Caco-2 (cell line): ENCODE measurements around the gene CYTH2. TPM values are rescaled to one million over a fixed set of nuclear protein-coding genes. Genes with fewer than 3 reads are reported as not detected.

Experiments used
- BruUV-seq: library from RNA; stranded (reverse); fragments of 400-500 nt; replicated peaks from 2 replicates; lab custom pipeline; 2021; lab: Mats Ljungman, UMichigan
- CTCF ChIA-PET: fragments of 300-600 bp; sonication (Branson Sonifier 250); formaldehyde crosslinking; loops from one replicate; lab custom pipeline; 2022; ENCODE audit warnings: antibody characterized with exemption; lab: Charles Lee
- POLR2A ChIA-PET: fragments of 300-600 bp; sonication (Branson Sonifier 250); formaldehyde crosslinking; loops from one replicate; lab custom pipeline; 2022; ENCODE audit warnings: antibody characterized with exemption; lab: Charles Lee
- DNase-seq, 2 experiments: peaks; one replicate each; pipeline versions ENCODE4 v3.0.0 to v3.0.0-alpha.2; 2020 to 2022
- H3K27me3 ChIP-seq: replicated peaks from 2 replicates; pipeline ENCODE4 v1.6.0; 2011; ENCODE audit warnings: low read length; ENCODE audit not compliant: control insufficient read depth, insufficient read depth
- H3K36me3 ChIP-seq: 2 replicates; pipeline ENCODE4 v1.5.1; 2011; ENCODE audit warnings: low read length; ENCODE audit not compliant: control insufficient read depth, insufficient read depth
- H3K4me1 ChIP-seq: fragments of 250-450 bp; sonication (Bioruptor Pico); 2 replicates; pipeline ENCODE4 v1.5.1; 2020; ENCODE audit warnings: mild to moderate bottlenecking
- H3K4me3 ChIP-seq: 2 replicates; pipeline ENCODE4 v1.5.1; 2011; ENCODE audit warnings: low read depth, mild to moderate bottlenecking, control low read depth, low read length
- H3K9me3 ChIP-seq: fragments of 250-450 bp; sonication (Bioruptor Pico); 2 replicates; pipeline ENCODE4 v1.5.1; 2020; ENCODE audit warnings: mild to moderate bottlenecking, moderate library complexity
- H3K27ac Mint-ChIP-seq: one replicate; pipeline ENCODE4 v1.8.0; 2022; ENCODE audit warnings: mixed read lengths; ENCODE audit not compliant: unreplicated experiment
- H3K27me3 Mint-ChIP-seq: one replicate; pipeline ENCODE4 v1.8.0; 2022; ENCODE audit warnings: mixed read lengths; ENCODE audit not compliant: insufficient read depth, unreplicated experiment
- H3K36me3 Mint-ChIP-seq: one replicate; pipeline ENCODE4 v1.8.0; 2022; ENCODE audit warnings: mild to moderate bottlenecking, mixed read lengths; ENCODE audit not compliant: insufficient read depth, unreplicated experiment
- H3K4me1 Mint-ChIP-seq: one replicate; pipeline ENCODE4 v1.8.0; 2022; ENCODE audit warnings: low read depth, mixed read lengths; ENCODE audit not compliant: unreplicated experiment
- H3K4me3 Mint-ChIP-seq: one replicate; pipeline ENCODE4 v1.8.0; 2022; ENCODE audit warnings: mild to moderate bottlenecking, moderate library complexity, mixed read lengths; ENCODE audit not compliant: unreplicated experiment
- H3K9me3 Mint-ChIP-seq: one replicate; pipeline ENCODE4 v1.8.0; 2022; ENCODE audit warnings: mixed read lengths; ENCODE audit not compliant: unreplicated experiment
- intact Hi-C: fragments of 100-400 bp; cut with micrococcal nuclease; formaldehyde crosslinking; loops from one replicate; pipeline ENCODE4 v1.10.0; 2022; ENCODE audit not compliant: unreplicated experiment
- total RNA-seq: library from RNA; stranded (reverse); gene quantifications from 2 replicates; pipeline ENCODE4 v1.2.3, GENCODE V29; 2022
- TF ChIP-seq, protein P1 (sequence below), 2 experiments: fragments of 200-600 bp in 1 of 2; IDR thresholded peaks; 1 replicate in 1 of 2; 2 replicates in 1 of 2; pipeline versions ENCODE4 v1.5.1 to v1.8.0; 2011 to 2022; ENCODE audit warnings: antibody characterized with exemption in 1 of 2, control low read depth in 1 of 2, inconsistent platforms in 1 of 2, low read depth in 1 of 2, low read length in 1 of 2, mild to moderate bottlenecking in 1 of 2, moderate library complexity in 1 of 2; ENCODE audit not compliant: insufficient read depth in 1 of 2, severe bottlenecking in 1 of 2, unreplicated experiment in 1 of 2

CYTH2 gene
- total RNA-seq, 1 experiment from 2014 or later: 74.6 TPM

DNA sequence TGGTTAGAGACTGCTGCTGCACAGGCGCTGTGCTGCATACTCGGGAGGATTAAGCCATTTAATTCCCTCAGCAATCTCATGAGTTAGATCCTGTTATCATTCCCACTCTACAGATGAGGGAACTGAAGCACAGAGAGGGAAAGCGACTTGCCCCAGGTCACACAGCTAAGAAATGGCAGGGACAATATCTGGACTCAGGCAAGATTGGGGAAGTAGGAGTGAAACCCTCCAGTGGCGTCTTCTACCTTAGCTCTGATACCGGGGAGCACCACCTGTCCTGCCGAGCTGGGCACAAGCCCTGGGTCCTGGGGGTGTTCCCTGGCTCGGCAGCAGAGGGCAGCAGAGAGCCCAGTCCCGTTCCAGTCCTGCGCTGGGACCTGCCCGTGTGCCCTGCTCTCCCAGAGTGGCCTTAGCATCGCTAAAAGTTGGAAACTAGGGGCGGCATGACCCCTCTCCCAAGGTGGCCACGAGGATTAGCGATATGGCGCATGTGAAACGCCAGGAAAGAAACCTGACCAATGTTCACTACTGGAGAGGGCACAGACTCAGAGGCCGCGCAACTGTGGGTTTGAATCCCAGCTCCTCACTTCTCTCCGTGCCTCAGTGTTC, 20.5 kb downstream of the CYTH2 start:
- Mint-ChIP-seq H3K9me3 (no peaks in the 10 kb centered on the region), H3K36me3 (peaks cover 56% of the 10 kb centered on the region), H3K27me3 (no peaks in the 10 kb centered on the region), H3K27ac (peak overlapping the region; percentile 24), H3K4me3 (no peak overlapping the region), H3K4me1 (peaks cover 36% of the 10 kb centered on the region)
- H3K36me3 ChIP-seq: no peaks in the 10 kb centered on the region
- CTCF ChIA-PET: interaction anchor here (0.5 to 4.1 kb wide), 14 partner anchors 11 to 286 kb away, joined by 3 to 73 read pairs (median 5); partner anchors contain the start of gene GRWD1
- DNase-seq: peak; percentile 79 to 91
- POLR2A ChIA-PET: interaction anchor here (1.6 kb wide), 1 partner anchor 95 kb away, joined by 8 read pairs; no protein-coding TSS in a partner anchor
- TF ChIP-seq, protein P1, sequence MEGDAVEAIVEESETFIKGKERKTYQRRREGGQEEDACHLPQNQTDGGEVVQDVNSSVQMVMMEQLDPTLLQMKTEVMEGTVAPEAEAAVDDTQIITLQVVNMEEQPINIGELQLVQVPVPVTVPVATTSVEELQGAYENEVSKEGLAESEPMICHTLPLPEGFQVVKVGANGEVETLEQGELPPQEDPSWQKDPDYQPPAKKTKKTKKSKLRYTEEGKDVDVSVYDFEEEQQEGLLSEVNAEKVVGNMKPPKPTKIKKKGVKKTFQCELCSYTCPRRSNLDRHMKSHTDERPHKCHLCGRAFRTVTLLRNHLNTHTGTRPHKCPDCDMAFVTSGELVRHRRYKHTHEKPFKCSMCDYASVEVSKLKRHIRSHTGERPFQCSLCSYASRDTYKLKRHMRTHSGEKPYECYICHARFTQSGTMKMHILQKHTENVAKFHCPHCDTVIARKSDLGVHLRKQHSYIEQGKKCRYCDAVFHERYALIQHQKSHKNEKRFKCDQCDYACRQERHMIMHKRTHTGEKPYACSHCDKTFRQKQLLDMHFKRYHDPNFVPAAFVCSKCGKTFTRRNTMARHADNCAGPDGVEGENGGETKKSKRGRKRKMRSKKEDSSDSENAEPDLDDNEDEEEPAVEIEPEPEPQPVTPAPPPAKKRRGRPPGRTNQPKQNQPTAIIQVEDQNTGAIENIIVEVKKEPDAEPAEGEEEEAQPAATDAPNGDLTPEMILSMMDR (IDR thresholded peaks at IDR 0.05; ENCODE audit: insufficient read depth in 1 of 2, low read depth in 1 of 2, low read length in 1 of 2, severe bottlenecking in 1 of 2, unreplicated experiment in 1 of 2): peak; percentile 97 to 98
- no peak overlapping the region for H3K4me3 ChIP-seq
- BruUV-seq: no TSS peak
- H3K27me3 ChIP-seq: no peaks in the 10 kb centered on the region
- peaks cover 21% of the 10 kb centered on the region for H3K4me1 ChIP-seq
- intact Hi-C loops: loop anchor here (1.0 kb wide), 1 partner anchor 95 kb away; no protein-coding TSS in a partner anchor
- no peaks in the 10 kb centered on the region for H3K9me3 ChIP-seq

DNA sequence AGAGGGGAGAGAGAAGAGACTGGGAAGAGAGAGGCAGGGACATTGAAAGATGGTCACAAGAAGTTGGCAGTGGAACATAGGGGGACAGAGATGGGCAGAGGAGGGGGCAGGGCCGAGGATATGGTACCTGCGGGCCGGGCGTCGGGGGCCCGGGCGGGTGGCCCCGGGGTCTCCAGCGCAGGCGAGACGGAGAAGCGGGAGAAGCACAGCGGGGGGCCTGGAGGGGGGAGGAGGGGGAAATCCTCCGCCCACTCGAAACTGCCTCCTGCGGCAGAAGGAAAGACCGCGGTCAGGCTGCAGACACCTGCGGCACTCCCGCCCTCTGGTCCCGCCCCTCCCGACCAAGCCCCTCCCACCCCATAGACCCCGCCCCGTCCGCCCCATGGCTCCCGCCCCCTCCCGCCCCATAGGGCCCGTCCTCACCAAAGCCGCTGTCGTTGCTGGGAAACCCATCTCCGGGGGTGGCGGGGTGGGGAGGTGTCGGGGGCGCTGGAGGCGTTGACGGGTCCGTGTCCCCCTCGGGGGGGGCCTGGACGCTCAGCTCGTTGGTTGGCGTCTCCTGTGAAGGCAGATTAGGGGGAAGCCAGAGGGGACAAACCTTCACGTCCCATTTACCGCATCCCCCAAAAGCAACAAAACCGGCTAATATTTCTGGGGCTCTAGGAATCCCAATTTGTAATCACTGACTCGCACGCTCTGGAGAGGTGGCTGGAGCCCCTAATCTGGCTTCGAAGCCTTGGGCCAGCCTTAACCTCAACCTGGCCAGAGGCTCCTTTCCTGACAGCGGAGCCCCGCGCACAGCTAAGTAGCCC, 22.0 kb downstream of the CYTH2 start:
- intact Hi-C loops: no loop called here

DNA sequence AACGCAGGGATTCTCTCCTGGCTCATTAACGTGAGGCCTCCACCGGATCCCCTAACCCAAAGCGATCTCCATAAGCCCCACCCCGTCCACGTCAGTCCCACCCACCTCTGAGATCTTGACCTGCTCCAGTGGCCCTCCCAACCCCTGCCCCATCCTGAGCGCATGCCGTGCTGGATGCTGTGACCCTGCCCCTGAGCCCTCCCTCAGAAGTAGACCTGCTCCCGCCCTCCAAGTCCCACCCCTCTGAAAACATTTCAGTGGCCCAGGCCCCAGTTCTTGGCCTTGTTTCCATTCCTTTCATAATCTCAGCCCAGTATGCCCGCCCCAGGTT, 22.6 kb downstream of the CYTH2 start:
- intact Hi-C loops: loop anchor here (2.0 kb wide), 1 partner anchor 47 kb away; the partner anchor contains the start of gene GRWD1
- no peak overlapping the region for H3K4me3 ChIP-seq
- H3K27ac Mint-ChIP-seq: peak overlapping the region; percentile 81
- H3K4me1 ChIP-seq: peaks cover 28% of the 10 kb centered on the region
- ChIA-PET POLR2A (no interaction called here), CTCF (no interaction called here)
- no peaks in the 10 kb centered on the region for H3K9me3 ChIP-seq
- H3K27me3 Mint-ChIP-seq: no peaks in the 10 kb centered on the region
- no peak for DNase-seq
- H3K27me3 ChIP-seq: no peaks in the 10 kb centered on the region
- H3K9me3 Mint-ChIP-seq: no peaks in the 10 kb centered on the region
- peak overlapping the region; percentile 14 for H3K4me3 Mint-ChIP-seq
- H3K4me1 Mint-ChIP-seq: peaks cover 40% of the 10 kb centered on the region
- H3K36me3 Mint-ChIP-seq: peaks cover 55% of the 10 kb centered on the region
- TF ChIP-seq, protein P1 (IDR thresholded peaks at IDR 0.05; ENCODE audit: insufficient read depth in 1 of 2, low read depth in 1 of 2, low read length in 1 of 2, severe bottlenecking in 1 of 2, unreplicated experiment in 1 of 2): no peak
- H3K36me3 ChIP-seq: no peaks in the 10 kb centered on the region
- BruUV-seq: no TSS peak

More for the DNA sequence above, 22.0 kb downstream of the CYTH2 start:
- Mint-ChIP-seq H3K4me1 (peaks cover 45% of the 10 kb centered on the region), H3K27me3 (no peaks in the 10 kb centered on the region), H3K27ac (peak overlapping the region; percentile 81), H3K36me3 (peaks cover 55% of the 10 kb centered on the region), H3K4me3 (no peak overlapping the region), H3K9me3 (no peaks in the 10 kb centered on the region)
- ChIA-PET POLR2A (no interaction called here), CTCF (interaction anchor here (1.8 kb wide), 1 partner anchor 98 kb away, joined by 13 read pairs; no protein-coding TSS in a partner anchor)
- H3K27me3 ChIP-seq: no peaks in the 10 kb centered on the region
- H3K36me3 ChIP-seq: no peaks in the 10 kb centered on the region
- peaks cover 28% of the 10 kb centered on the region for H3K4me1 ChIP-seq
- TF ChIP-seq, protein P1 (IDR thresholded peaks at IDR 0.05; ENCODE audit: insufficient read depth in 1 of 2, low read depth in 1 of 2, low read length in 1 of 2, severe bottlenecking in 1 of 2, unreplicated experiment in 1 of 2): no peak
- no peak for DNase-seq
- H3K4me3 ChIP-seq: no peak overlapping the region
- H3K9me3 ChIP-seq: no peaks in the 10 kb centered on the region
- no TSS peak for BruUV-seq
